ENCODE measurements around the gene FCHSD2. TPM values are rescaled to one million over a fixed set of nuclear protein-coding genes. Genes with fewer than 3 reads are reported as not detected.

Gene FCHSD2
- total and polyA plus RNA-seq, 2 of the 13 experiments (the other 11 are each of a cell fraction or from before 2014, with no cell fraction given): 20.5 to 24.8 TPM

DNA sequence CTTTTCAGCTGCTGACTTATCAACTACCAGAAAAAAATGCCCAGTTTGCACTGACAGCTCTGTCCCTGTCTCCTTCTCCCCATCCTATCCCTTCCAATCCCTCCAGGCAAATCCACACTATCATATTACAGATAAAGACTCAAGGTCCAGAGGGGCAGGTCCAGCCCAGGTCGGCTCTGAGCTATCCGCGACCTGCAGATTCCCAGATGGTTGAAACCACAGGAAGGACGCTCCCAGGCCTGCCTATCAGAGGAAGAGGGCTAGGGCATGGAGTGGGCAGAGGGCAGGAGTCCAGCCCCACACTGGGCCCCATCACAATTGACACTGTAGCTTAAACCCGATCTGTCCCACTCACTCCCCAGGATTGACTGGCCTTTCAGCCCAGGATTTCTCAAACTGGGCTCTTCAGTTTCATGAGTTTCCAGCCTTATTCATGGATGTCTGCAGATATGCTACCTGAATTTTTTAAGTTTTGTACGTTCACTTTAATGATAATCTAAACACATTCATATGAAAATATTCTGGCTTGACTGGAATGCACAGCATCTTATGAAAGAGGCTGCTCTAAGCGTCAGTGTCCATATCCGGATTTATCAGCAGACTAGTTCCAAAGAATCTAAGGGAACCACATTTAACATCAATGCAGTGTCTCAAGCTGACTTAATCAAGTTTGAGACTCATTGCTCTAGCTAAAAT lies 16.4 kb upstream of the FCHSD2 start (continued):
- TF ChIP-seq ZNF605 (CRISPR knock-in tag; IDR thresholded peaks at IDR 0.05) (peak; percentile 84), U2AF2 (IDR thresholded peaks at IDR 0.05; ENCODE audit: low read depth, low read length) (no peak), PRPF4 (IDR thresholded peaks at IDR 0.05; ENCODE audit: low read depth, low read length, poor library complexity, severe bottlenecking) (no peak), XBP1 (CRISPR knock-in tag; IDR thresholded peaks at IDR 0.05) (no peak; the same call in 1 of the 2 replicates), ZNF678 (CRISPR knock-in tag; IDR thresholded peaks at IDR 0.05) (no peak), ZNF3 (CRISPR knock-in tag; IDR thresholded peaks at IDR 0.05) (no peak), ZMAT3 (CRISPR knock-in tag; conservative IDR thresholded peaks at IDR 0.05) (peak; percentile 70; the same call in 1 of the 2 replicates), ZBTB33 (CRISPR knock-in tag; IDR thresholded peaks at IDR 0.05) (peak; percentile 46; the same call in 1 of the 2 replicates), CCDC6 (CRISPR knock-in tag; IDR thresholded peaks at IDR 0.05) (no peak), ZFP91 (CRISPR knock-in tag; IDR thresholded peaks at IDR 0.05; ENCODE audit: borderline replicate concordance) (peak; percentile 64; the same call in 1 of the 2 replicates), ELF1 (CRISPR knock-in tag; IDR thresholded peaks at IDR 0.05) (peak; percentile 56), MEIS2 (CRISPR knock-in tag; IDR thresholded peaks at IDR 0.05) (peak; percentile 78), ZZZ3 (CRISPR knock-in tag; IDR thresholded peaks at IDR 0.05; ENCODE audit: borderline replicate concordance) (no peak), RERE (CRISPR knock-in tag; IDR thresholded peaks at IDR 0.05; ENCODE audit: low read depth) (no peak; the same call in 1 of the 2 replicates)
- TF ChIP-seq, protein P1, sequence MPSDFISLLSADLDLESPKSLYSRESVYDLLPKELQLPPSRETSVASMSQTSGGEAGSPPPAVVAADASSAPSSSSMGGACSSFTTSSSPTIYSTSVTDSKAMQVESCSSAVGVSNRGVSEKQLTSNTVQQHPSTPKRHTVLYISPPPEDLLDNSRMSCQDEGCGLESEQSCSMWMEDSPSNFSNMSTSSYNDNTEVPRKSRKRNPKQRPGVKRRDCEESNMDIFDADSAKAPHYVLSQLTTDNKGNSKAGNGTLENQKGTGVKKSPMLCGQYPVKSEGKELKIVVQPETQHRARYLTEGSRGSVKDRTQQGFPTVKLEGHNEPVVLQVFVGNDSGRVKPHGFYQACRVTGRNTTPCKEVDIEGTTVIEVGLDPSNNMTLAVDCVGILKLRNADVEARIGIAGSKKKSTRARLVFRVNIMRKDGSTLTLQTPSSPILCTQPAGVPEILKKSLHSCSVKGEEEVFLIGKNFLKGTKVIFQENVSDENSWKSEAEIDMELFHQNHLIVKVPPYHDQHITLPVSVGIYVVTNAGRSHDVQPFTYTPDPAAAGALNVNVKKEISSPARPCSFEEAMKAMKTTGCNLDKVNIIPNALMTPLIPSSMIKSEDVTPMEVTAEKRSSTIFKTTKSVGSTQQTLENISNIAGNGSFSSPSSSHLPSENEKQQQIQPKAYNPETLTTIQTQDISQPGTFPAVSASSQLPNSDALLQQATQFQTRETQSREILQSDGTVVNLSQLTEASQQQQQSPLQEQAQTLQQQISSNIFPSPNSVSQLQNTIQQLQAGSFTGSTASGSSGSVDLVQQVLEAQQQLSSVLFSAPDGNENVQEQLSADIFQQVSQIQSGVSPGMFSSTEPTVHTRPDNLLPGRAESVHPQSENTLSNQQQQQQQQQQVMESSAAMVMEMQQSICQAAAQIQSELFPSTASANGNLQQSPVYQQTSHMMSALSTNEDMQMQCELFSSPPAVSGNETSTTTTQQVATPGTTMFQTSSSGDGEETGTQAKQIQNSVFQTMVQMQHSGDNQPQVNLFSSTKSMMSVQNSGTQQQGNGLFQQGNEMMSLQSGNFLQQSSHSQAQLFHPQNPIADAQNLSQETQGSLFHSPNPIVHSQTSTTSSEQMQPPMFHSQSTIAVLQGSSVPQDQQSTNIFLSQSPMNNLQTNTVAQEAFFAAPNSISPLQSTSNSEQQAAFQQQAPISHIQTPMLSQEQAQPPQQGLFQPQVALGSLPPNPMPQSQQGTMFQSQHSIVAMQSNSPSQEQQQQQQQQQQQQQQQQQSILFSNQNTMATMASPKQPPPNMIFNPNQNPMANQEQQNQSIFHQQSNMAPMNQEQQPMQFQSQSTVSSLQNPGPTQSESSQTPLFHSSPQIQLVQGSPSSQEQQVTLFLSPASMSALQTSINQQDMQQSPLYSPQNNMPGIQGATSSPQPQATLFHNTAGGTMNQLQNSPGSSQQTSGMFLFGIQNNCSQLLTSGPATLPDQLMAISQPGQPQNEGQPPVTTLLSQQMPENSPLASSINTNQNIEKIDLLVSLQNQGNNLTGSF (CRISPR knock-in tag; IDR thresholded peaks at IDR 0.05): no peak
